ENCODE data around the gene KIF2A. TPM values are rescaled to one million over a fixed set of nuclear protein-coding genes. Genes with fewer than 3 reads are reported as not detected.

KIF2A gene
- total and polyA plus RNA-seq, 9 of the 15 experiments (the other 6 are each of a cell fraction or from before 2014, with no cell fraction given): 42.6 to 126 (median 77.6) TPM

DNA sequence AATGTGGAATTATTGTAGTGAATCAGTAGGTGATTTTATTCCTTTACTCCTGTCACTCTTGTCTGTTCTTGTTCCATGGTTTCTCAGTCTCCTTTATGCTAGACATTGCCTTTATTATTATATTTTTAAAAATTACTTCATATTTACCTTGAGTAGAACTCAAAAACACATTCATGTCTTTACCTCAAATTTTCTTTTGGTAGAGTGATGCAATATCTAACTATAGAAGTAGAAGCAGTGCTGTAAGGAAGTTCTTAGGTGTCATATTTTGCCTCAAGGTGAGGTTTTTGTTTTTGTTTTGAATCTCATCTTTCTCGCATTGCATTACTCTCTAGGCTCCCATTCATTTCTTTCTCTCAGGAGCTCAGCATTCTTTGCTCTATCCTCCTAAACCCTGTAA lies 118.8 kb downstream of the KIF2A start (continued):
- TF ChIP-seq, protein P1, sequence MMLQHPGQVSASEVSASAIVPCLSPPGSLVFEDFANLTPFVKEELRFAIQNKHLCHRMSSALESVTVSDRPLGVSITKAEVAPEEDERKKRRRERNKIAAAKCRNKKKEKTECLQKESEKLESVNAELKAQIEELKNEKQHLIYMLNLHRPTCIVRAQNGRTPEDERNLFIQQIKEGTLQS (IDR thresholded peaks at IDR 0.05): peak; percentile 67
- TF ChIP-seq, protein P1 (CRISPR knock-in tag; conservative IDR thresholded peaks at IDR 0.05): no peak
- TF ChIP-seq, protein P2, sequence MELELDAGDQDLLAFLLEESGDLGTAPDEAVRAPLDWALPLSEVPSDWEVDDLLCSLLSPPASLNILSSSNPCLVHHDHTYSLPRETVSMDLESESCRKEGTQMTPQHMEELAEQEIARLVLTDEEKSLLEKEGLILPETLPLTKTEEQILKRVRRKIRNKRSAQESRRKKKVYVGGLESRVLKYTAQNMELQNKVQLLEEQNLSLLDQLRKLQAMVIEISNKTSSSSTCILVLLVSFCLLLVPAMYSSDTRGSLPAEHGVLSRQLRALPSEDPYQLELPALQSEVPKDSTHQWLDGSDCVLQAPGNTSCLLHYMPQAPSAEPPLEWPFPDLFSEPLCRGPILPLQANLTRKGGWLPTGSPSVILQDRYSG (tag; conservative IDR thresholded peaks at IDR 0.05; ENCODE audit: low read depth): no peak

DNA sequence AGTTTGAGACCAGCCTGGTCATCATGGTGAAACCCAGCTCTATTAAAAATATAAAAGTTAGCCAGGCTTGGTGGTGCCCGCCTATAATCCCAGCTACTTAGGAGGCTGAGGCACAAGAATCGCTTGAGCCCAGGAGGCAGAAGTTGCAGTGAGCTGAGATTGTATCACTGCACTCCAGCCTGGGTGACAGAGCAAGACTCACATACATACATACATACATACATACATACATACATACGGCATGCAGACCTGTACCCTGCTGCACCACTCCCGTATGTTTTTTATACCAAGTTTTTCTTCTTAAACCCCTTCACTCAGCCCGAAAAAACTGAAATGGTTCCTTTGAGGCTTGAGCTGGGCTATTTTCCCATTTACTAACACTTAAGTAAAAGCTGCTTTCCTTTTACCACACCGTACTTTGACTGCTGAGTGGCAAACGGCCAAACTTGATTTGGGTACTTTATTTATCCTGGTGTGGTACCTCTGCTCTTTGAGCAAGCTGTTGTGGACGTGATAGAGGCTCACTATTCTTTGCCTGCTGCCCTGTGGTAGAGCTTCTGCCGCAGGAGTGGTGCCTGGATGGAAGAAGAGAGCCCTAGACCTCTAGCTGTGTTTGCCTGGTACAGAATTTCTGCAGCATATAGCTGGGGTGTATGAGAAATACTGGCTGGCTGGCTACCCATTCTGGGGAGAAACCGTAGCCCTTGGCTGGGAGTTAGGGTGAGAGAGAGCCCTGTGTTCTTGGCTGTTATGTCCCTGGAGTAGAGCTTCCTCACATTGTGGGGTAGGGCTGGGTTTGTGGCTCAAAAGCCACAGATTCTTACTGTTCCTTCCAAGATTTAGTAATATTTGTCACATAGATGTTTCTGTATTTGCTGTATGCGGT lies 126.0 kb downstream of the KIF2A start:
- peak overlapping the region; percentile 46; the same call in 1 of the 2 replicates for H2AFZ ChIP-seq (ENCODE audit: low read depth, low read length)
- CTCF ChIA-PET (ENCODE audit: low intra/inter-chr PET ratio): no interaction called here
- POLR2A ChIA-PET: interaction anchor here (0.7 to 3.9 kb wide), 9 partner anchors 8 to 37 kb away, joined by 3 to 31 read pairs (median 11); partner anchors contain the start of genes DIMT1 and IPO11
- H3K9ac ChIP-seq (ENCODE audit: insufficient read depth in 1 of 2, low read depth in 2 of 2, low read length in 2 of 2): peak overlapping the region; percentile 62 to 72; a peak in 3 of 4 replicates
- intact Hi-C loops (cut with micrococcal nuclease): no loop called here
- H4K20me1 ChIP-seq (replicated peaks; ENCODE audit: control insufficient read depth, insufficient read depth, low read length): no peaks in the 10 kb centered on the region; the same call in 1 of the 2 replicates
- peaks cover 26% of the 10 kb centered on the region; the same call in 2 of the 3 replicates for H3K36me3 ChIP-seq (ENCODE audit: control insufficient read depth, insufficient read depth, low read length)
- no peak overlapping the region for H3K4me3 ChIP-seq
- FAIRE-seq: peak; percentile 40
- H3K4me1 ChIP-seq (replicated peaks in 1 of 2; ENCODE audit: control insufficient read depth in 2 of 2, insufficient read depth in 2 of 2, low read length in 2 of 2): peaks cover 12 to 24% of the 10 kb centered on the region in 2 experiments
- no peaks in the 10 kb centered on the region for H3K9me1 ChIP-seq (ENCODE audit: control insufficient read depth, insufficient read depth, low read length)
- no TSS peak for BruUV-seq (replicated peaks)
- no peaks in the 10 kb centered on the region for H3K27me3 ChIP-seq (ENCODE audit: control insufficient read depth in 2 of 2, insufficient read depth in 2 of 2, low read length in 2 of 2)
- peak overlapping the region; percentile 80 for H3K4me2 ChIP-seq (ENCODE audit: insufficient read depth, low read length)
- H3K9me3 ChIP-seq (replicated peaks; ENCODE audit: control insufficient read depth, insufficient read depth, low read depth, low read length): no peaks in the 10 kb centered on the region
- peaks cover 95% of the 10 kb centered on the region for H3K79me2 ChIP-seq (ENCODE audit: control insufficient read depth, insufficient read depth, low read length)
- DNase-seq (ENCODE audit: extremely low read depth in 1 of 4, low spot score in 3 of 4): peak in 1 of 4 experiments; percentile 41
- peak; percentile 72 for ATAC-seq
- in situ Hi-C loops (cut with MboI): no loop called here
- H3K27ac ChIP-seq (ENCODE audit: extremely low read depth, low read depth, low read length): peak overlapping the region; percentile 81
- WGBS (ENCODE audit: insufficient coverage, low coverage, missing lambda C conversion rate): 43% methylated on average over 11 of the region's 11 CpGs
- TF ChIP-seq TCF3 (CRISPR knock-in tag; IDR thresholded peaks at IDR 0.05) (no peak), CREB1 (IDR thresholded peaks at IDR 0.05) (no peak), CREB1 (CRISPR knock-in tag; IDR thresholded peaks at IDR 0.05) (no peak), SOX6 (IDR thresholded peaks at IDR 0.05) (no peak), GABPB1 (CRISPR knock-in tag; IDR thresholded peaks at IDR 0.05) (no peak), ELF2 (CRISPR knock-in tag; IDR thresholded peaks at IDR 0.05) (no peak), NR2C2 (CRISPR knock-in tag; IDR thresholded peaks at IDR 0.05) (no peak), NR2C2 (tag; IDR thresholded peaks at IDR 0.05) (peak; percentile 36)
- TF ChIP-seq, protein P3, sequence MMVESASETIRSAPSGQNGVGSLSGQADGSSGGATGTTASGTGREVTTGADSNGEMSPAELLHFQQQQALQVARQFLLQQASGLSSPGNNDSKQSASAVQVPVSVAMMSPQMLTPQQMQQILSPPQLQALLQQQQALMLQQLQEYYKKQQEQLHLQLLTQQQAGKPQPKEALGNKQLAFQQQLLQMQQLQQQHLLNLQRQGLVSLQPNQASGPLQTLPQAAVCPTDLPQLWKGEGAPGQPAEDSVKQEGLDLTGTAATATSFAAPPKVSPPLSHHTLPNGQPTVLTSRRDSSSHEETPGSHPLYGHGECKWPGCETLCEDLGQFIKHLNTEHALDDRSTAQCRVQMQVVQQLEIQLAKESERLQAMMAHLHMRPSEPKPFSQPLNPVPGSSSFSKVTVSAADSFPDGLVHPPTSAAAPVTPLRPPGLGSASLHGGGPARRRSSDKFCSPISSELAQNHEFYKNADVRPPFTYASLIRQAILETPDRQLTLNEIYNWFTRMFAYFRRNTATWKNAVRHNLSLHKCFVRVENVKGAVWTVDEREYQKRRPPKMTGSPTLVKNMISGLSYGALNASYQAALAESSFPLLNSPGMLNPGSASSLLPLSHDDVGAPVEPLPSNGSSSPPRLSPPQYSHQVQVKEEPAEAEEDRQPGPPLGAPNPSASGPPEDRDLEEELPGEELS (CRISPR knock-in tag; IDR thresholded peaks at IDR 0.05; ENCODE audit: borderline replicate concordance): no peak
- TF ChIP-seq, protein P4, sequence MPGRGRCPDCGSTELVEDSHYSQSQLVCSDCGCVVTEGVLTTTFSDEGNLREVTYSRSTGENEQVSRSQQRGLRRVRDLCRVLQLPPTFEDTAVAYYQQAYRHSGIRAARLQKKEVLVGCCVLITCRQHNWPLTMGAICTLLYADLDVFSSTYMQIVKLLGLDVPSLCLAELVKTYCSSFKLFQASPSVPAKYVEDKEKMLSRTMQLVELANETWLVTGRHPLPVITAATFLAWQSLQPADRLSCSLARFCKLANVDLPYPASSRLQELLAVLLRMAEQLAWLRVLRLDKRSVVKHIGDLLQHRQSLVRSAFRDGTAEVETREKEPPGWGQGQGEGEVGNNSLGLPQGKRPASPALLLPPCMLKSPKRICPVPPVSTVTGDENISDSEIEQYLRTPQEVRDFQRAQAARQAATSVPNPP (IDR thresholded peaks at IDR 0.05; ENCODE audit: borderline replicate concordance, insufficient read depth, insufficient read length): no peak
